Activated naive CD8-positive, alpha-beta T cell treated with anti-CD3 and anti-CD28 coated beads, Interleukin-2, amount 50 U/mL, for 16 hours (primary cell): ENCODE data around the gene CBX2.

Experiments used
- DNase-seq: peaks from one replicate; pipeline ENCODE4 v3.0.0-alpha.2; 2020; ENCODE audit warnings: low read depth, low spot score

Gene CBX2

GRCh38 chr17:79811868-79812352 lies 34.0 kb downstream of the CBX2 start:
- no peak for DNase-seq

- DNase-seq, result no peak
These were observed 34.7 kb downstream of the CBX2 start for GRCh38 chr17:79812353-79813258.

- DNase-seq, result no peak
These were observed 35.6 kb downstream of the CBX2 start for GRCh38 chr17:79813297-79814126.

GRCh38 chr17:79814127-79814973 lies 36.4 kb downstream of the CBX2 start:
- DNase-seq, result no peak

GRCh38 chr17:79814974-79815835 lies 37.3 kb downstream of the CBX2 start:
- no peak for DNase-seq

DNA sequence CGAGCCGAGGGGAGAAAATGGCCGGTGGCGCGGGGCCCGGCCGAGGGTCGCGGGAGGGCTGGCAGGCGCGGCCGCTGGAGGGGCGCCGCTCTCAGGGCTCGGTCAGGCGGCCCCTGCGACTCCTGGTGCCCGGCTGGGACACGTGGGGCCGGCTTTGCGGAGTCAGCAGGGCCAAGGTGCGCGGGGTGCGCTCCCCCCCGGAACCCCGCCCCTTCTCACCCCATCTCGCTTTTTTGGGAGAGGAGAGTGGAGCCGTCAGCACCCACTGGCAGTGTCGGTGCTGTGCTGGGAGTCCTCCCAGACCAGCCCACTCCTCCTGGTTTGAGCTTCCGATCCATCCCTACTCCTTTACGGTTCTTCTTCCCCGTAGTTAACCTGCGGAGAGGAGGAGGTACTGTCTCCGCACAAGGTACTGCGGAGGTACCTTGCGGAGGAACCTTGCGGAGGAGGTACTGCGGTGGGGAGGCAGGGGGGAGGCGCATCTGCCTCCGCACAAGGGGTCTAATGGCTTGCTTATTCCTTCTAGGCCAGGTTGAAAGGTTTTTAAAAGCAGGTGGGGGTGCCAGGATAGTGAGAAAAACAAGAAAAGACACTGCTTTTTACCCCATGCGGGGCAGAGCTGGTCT lies 38.0 kb downstream of the CBX2 start:
- DNase-seq, result no peak

GRCh38 chr17:79818026-79818758 lies 40.2 kb downstream of the CBX2 start:
- no peak for DNase-seq

- no peak for DNase-seq
These were observed 41.1 kb downstream of the CBX2 start for GRCh38 chr17:79819085-79819484.

DNA sequence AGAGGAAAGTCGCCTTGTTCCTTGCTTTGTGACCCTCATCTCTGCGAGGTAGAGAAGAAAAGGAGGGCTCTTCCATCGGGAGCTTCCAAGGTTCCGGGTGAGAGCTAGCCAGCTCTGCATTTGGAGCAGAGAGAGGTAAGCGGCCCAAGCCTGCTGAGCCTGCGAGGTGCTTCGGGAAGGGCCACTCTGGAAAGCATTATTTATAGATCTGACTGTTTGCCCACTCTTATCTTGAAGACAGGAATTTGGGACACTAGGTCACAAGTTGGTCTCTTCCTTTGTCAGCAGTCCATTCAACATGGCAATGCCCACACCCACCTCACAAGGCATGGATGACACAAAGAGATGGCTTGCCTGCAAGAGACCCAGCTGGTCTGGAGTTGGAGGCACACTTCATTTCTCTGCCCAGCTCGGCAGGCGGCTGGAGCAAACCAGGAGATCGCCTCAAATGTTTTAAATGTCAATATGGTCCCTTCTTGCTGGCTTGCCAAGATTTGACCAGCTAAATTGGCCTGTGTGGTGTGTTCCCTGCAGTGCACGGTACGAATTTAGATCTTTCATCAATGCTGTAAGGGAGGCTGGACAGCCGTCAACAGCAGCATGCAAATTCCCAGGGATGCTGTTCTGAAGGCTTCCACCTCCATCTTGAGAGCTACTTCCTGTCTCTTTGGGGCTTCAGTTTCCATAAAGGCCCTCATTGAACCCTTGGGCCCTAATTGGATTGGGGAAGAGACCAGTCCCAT lies 41.8 kb downstream of the CBX2 start:
- no peak for DNase-seq

- DNase-seq, result no peak
These were observed 43.0 kb downstream of the CBX2 start for GRCh38 chr17:79820959-79821330.

GRCh38 chr17:79821331-79822095 lies 43.6 kb downstream of the CBX2 start:
- DNase-seq, result no peak

DNA sequence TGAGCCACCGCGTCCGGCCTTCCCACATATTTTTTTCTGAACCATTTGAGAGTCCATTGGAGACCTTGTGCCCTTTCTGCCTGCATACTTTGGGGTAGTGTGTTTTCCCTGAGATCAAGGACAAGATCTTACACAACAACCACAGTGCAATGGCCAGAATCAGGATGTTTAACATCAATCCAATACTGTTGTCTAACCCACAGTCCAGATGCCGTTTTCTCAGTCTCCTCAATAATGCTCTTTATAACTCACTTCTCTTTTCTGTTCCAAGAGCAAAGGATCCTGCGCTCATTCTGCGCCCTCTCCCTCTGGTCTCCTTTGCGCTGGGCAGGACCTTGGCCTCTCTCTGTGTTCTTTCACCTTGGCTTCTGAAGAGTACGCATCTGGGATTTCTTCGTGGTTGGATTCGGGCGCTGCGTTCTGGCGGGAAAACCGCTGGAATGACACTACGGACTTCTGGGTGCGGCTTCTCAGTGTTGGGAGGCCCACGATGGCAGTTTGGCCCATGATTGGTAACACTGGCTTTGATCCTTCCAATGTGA lies 44.7 kb downstream of the CBX2 start:
- no peak for DNase-seq

DNA sequence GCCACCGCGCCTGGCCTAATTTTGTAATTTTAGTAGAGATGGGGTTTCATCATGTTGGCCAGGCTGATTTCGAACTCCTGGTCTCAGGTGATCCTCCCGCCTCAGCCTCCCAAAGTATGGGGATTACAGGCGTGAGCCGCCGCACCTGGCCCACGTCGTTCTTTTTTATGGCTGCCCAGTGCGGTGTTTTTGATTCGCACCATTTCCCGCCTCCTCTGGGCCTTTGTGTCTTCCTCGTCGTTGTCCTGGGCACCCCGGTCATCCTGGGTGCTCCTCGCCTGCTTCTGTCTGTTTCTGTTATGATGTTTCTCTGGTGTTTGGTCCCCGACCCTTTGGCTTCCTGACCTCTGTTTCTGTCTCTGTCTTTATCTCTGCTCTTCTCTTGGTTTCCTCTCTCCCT lies 46.3 kb downstream of the CBX2 start:
- no peak for DNase-seq

- no peak for DNase-seq
These were observed 47.1 kb downstream of the CBX2 start for GRCh38 chr17:79824893-79825579.

- DNase-seq, result no peak
These were observed 47.6 kb downstream of the CBX2 start for GRCh38 chr17:79825580-79825921.

DNA sequence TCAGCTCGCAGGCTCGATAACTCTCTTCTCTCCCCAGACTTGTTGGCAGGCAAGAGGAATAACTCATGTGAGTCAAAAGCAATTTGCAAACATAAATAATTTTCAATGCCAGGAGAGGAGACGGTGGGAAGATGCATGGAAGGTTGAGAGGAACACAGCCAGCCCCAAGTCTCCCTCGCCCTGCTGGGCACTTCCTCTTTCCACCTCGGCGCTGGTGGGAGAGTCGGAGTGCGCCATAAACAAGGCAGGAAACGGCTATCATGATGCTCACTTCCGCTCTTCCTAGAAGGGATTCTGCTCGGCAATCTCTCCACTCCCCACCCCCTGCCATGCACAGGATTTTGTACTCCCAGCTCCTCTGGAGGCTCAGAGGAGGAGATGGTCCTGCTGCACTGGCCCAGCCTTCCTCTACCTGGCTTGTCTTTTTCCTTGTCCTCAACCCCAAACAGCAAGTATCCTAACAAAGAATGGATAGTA lies 48.3 kb downstream of the CBX2 start:
- no peak for DNase-seq
